Nephron progenitor cell (in vitro differentiated cells): ENCODE results near the gene RNF123.

Experiments
- DNase-seq: peaks from one replicate; pipeline ENCODE4 v3.0.0; 2021
- H3K27ac Mint-ChIP-seq: 2 replicates; pipeline ENCODE4 v1.8.0; 2021; ENCODE audit warnings: mild to moderate bottlenecking, moderate library complexity, mixed read lengths
- H3K27me3 Mint-ChIP-seq: 2 replicates; pipeline ENCODE4 v1.8.0; 2021; ENCODE audit warnings: mild to moderate bottlenecking, low read depth, mixed read lengths; ENCODE audit not compliant: poor library complexity
- H3K36me3 Mint-ChIP-seq: 2 replicates; pipeline ENCODE4 v1.8.0; 2021; ENCODE audit warnings: low read depth, mixed read lengths
- H3K4me1 Mint-ChIP-seq: 2 replicates; pipeline ENCODE4 v1.8.0; 2021; ENCODE audit warnings: mixed read lengths
- H3K4me3 Mint-ChIP-seq: 2 replicates; pipeline ENCODE4 v1.8.0; 2021; ENCODE audit warnings: mild to moderate bottlenecking, moderate library complexity, mixed read lengths
- H3K9me3 Mint-ChIP-seq: 2 replicates; pipeline ENCODE4 v1.8.0; 2021; ENCODE audit warnings: mild to moderate bottlenecking, moderate library complexity, mixed read lengths
- TF ChIP-seq, protein P1 (sequence below): fragments of 200-600 bp; sonication (generic); IDR thresholded peaks from 2 replicates; pipeline ENCODE4 v1.5.0; 2021; ENCODE audit warnings: antibody characterized with exemption

Gene RNF123

DNA sequence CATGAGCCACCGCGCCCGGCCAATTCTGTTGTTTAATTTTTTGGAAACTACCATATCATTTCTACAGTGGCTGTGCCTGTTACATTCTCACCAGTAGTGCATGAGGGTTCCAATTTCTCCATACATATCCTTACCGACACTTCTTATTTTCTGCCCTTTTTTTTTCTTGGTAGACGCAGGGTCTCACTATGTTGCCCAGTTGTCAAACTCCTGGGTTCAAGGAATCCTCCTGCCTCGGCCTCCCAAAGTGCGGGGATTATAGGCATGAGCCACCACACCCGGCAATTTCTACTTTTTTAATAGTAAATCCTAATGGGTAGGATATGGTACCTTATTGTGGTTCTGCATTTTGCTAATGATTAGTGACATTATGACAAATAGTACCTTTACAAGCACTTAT, 20.5 kb downstream of the RNF123 start:
- Mint-ChIP-seq H3K4me3 (no peak overlapping the region), H3K9me3 (no peaks in the 10 kb centered on the region), H3K36me3 (peaks cover 4% of the 10 kb centered on the region), H3K4me1 (peaks cover 24% of the 10 kb centered on the region), H3K27ac (no peak overlapping the region), H3K27me3 (peaks cover 3% of the 10 kb centered on the region)
- TF ChIP-seq, protein P1, sequence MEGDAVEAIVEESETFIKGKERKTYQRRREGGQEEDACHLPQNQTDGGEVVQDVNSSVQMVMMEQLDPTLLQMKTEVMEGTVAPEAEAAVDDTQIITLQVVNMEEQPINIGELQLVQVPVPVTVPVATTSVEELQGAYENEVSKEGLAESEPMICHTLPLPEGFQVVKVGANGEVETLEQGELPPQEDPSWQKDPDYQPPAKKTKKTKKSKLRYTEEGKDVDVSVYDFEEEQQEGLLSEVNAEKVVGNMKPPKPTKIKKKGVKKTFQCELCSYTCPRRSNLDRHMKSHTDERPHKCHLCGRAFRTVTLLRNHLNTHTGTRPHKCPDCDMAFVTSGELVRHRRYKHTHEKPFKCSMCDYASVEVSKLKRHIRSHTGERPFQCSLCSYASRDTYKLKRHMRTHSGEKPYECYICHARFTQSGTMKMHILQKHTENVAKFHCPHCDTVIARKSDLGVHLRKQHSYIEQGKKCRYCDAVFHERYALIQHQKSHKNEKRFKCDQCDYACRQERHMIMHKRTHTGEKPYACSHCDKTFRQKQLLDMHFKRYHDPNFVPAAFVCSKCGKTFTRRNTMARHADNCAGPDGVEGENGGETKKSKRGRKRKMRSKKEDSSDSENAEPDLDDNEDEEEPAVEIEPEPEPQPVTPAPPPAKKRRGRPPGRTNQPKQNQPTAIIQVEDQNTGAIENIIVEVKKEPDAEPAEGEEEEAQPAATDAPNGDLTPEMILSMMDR = no peak
- DNase-seq = no peak

DNA sequence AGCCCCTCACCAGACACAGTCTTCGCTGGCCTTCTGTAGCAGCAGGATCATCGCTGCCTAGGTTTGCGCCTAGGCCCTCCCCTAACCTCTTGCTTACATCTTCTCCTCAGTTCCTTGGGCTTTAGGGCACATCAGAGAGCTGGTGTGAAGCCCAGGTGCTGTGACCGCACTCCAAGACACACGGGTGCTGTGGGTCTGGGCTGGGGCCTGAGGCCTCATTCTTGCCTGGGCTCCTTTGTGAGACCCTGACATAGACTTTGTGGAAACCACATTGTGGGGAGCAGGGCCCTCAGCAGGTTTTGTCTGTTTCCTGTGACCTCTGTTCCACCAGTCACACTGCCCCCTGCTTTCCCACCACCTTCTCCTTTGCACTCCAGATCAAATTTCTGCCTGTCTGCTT, 22.1 kb downstream of the RNF123 start:
- Mint-ChIP-seq H3K36me3 (peaks cover 4% of the 10 kb centered on the region), H3K9me3 (no peaks in the 10 kb centered on the region), H3K27me3 (peaks cover 3% of the 10 kb centered on the region), H3K4me1 (peaks cover 24% of the 10 kb centered on the region), H3K27ac (peak overlapping the region; percentile 97), H3K4me3 (no peak overlapping the region)
- TF ChIP-seq, protein P1 = no peak
- no peak for DNase-seq

DNA sequence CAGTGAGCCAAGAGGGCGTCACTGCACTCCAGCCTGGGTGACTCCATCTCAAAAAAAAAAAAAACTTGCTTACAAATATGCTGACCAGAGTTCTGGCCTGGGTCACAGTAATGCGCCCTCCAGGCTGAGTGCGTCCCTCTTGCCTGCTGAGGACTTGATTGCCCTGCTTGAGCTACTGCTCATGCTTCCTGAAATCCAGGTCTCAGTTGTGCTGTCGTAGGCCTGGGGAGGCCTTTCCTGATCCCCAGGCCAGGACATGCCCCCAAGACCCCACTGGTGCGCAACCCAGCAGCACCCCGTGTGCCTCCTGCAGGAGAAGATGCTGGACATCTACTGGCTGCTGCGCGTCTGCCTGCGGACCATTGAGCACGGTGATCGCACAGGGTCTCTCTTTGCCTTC, 22.8 kb downstream of the RNF123 start:
- H3K4me3 Mint-ChIP-seq = no peak overlapping the region
- peaks cover 21% of the 10 kb centered on the region for H3K4me1 Mint-ChIP-seq
- peak overlapping the region; percentile 97 for H3K27ac Mint-ChIP-seq
- no peak for DNase-seq
- no peaks in the 10 kb centered on the region for H3K9me3 Mint-ChIP-seq
- peaks cover 4% of the 10 kb centered on the region for H3K36me3 Mint-ChIP-seq
- peaks cover 3% of the 10 kb centered on the region for H3K27me3 Mint-ChIP-seq
- TF ChIP-seq, protein P1 = no peak

DNA sequence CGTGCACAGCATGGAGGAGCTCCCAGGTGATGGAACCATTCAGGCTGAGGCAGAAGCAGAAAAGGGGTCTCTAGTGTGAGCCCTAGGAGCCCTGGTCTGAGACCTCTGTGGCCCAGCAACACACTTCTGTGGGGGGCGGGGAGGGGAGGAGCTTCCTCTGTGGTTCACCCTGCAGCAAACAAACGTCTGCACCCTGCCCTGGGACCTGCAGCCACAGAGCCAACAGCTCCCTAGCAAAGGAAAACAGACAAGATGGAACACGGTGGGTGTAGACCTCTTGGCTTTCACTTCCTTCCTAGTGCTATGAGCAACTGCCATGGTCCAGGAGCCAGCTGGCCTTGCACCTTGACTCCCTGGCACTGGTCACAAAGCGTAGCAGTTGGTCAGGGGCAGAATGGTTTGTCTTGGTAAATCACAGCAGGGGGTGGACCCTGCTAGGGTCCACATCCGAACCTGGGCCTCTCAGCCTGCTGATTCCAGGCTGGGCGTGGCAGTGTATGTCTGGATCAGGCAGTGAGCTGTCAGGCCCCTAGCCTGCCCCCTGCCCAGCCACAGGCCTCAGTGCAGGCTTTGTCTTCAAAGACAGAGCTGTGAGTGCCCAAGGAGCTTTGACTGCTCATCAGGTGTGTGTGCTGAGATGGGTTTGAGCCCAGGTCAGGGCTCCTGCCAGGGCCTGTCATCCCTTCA, 23.4 kb downstream of the RNF123 start:
- no peak for DNase-seq
- peaks cover 4% of the 10 kb centered on the region for H3K36me3 Mint-ChIP-seq
- TF ChIP-seq, protein P1 = no peak
- H3K27ac Mint-ChIP-seq = no peak overlapping the region
- H3K9me3 Mint-ChIP-seq = no peaks in the 10 kb centered on the region
- peaks cover 3% of the 10 kb centered on the region for H3K27me3 Mint-ChIP-seq
- peaks cover 20% of the 10 kb centered on the region for H3K4me1 Mint-ChIP-seq
- no peak overlapping the region for H3K4me3 Mint-ChIP-seq

DNA sequence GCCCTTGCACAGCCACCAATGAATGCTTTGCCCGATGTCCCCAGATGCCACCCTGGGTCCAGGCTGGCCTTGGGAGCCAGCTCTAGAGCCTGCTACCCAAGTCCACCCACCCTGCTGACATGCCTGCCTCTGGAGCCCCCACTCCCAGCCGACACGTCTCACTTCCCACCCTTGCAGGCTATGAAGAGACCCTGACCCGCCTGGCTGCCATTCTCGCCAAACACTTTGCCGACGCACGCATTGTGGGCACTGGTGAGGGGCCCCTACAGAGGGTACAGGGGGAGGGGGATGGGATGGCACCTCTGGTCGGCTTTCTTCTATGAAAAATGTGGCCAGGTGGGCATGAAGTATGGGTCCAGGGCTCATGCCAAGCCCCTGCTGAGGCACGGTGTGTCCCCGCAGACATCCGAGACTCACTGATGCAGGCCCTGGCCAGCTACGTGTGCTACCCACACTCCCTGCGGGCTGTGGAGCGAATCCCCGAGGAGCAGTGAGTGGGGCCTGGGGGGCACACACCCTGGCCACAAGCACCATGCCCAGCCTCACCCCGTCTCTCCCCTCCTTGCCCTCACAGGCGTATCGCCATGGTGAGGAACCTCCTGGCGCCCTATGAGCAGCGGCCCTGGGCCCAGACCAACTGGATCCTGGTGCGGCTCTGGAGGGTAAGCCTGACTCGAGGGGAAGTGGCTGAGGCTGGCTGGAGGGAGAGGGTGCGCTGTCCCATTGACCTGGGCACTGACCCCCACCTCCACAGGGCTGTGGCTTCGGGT, 24.2 kb downstream of the RNF123 start:
- Mint-ChIP-seq H3K4me3 (no peak overlapping the region), H3K27ac (no peak overlapping the region), H3K36me3 (peaks cover 1% of the 10 kb centered on the region), H3K9me3 (no peaks in the 10 kb centered on the region), H3K4me1 (peaks cover 20% of the 10 kb centered on the region), H3K27me3 (peaks cover 3% of the 10 kb centered on the region)
- no peak for DNase-seq
- TF ChIP-seq, protein P1 = no peak
